Muscle of leg (tissue), 11 donors: ENCODE results near the gene ZBTB20. TPM values are rescaled to one million over a fixed set of nuclear protein-coding genes. Genes with fewer than 3 reads are reported as not detected.

ENCODE experiments used
- DNase-seq: peaks from one replicate; pipeline ENCODE4 v3.0.0; 2013
- H3K27ac ChIP-seq: one replicate; pipeline ENCODE4 v1.5.1; 2013; ENCODE audit warnings: mild to moderate bottlenecking, low read length, control low read depth
- H3K27me3 ChIP-seq: one replicate; pipeline ENCODE4 v1.6.1; 2013; ENCODE audit warnings: low read length; ENCODE audit not compliant: control insufficient read depth, insufficient read depth
- H3K36me3 ChIP-seq: one replicate; pipeline ENCODE4 v1.6.1; 2013; ENCODE audit warnings: low read length; ENCODE audit not compliant: control insufficient read depth, insufficient read depth
- H3K4me1 ChIP-seq: one replicate; pipeline ENCODE4 v1.6.1; 2013; ENCODE audit warnings: low read length; ENCODE audit not compliant: control insufficient read depth, insufficient read depth
- H3K4me3 ChIP-seq: one replicate; pipeline ENCODE4 v1.5.1; 2013; ENCODE audit warnings: low read length, control low read depth
- H3K9me3 ChIP-seq: replicated peaks from 2 replicates; pipeline ENCODE4 v1.6.1; 2013; ENCODE audit warnings: low read depth, low read length; ENCODE audit not compliant: control insufficient read depth
- WGBS: methylation state at CpG from one replicate; pipeline ENCODE4 v1.1.5; 2013; ENCODE audit warnings: missing lambda C conversion rate; ENCODE audit not compliant: insufficient coverage; 5-methylcytosine and 5-hydroxymethylcytosine counted together
- polyA plus RNA-seq, 8 donors: library from polyadenylated mRNA; unstranded; fragments of 120-200 nt; gene quantifications; one replicate each; pipeline versions ENCODE4 v1.2.1 to v1.2.3, GENCODE V29; 2013; ENCODE audit warnings: inconsistent platforms in 1 of 8, low replicate concordance in 1 of 8; ENCODE audit not compliant: insufficient read length in 8 of 8, insufficient read depth in 1 of 8
- total RNA-seq: library from RNA; stranded (reverse); fragments of 120-200 nt; gene quantifications from one replicate; pipeline ENCODE4 v1.2.4, GENCODE V29; 2013

ZBTB20 gene
- total and polyA plus RNA-seq, 9 donors = 1.0 to 16.6 (median 2.8) TPM

- H3K27me3 ChIP-seq = no peaks in the 10 kb centered on the region
- H3K4me3 ChIP-seq = no peak overlapping the region
- WGBS = no CpG with 5 or more reads among the region's 3 CpGs
- no peaks in the 10 kb centered on the region for H3K9me3 ChIP-seq
- no peak for DNase-seq
- no peak overlapping the region for H3K27ac ChIP-seq
- H3K4me1 ChIP-seq = no peaks in the 10 kb centered on the region
- H3K36me3 ChIP-seq = no peaks in the 10 kb centered on the region
Measured at GRCh38 chr3:114666623-114667022, 480.5 kb downstream of the ZBTB20 start.

- H3K4me1 ChIP-seq = peaks cover 4% of the 10 kb centered on the region
- no peak for DNase-seq
- no peaks in the 10 kb centered on the region for H3K27me3 ChIP-seq
- no peak overlapping the region for H3K27ac ChIP-seq
- no peak overlapping the region for H3K4me3 ChIP-seq
- no peaks in the 10 kb centered on the region for H3K9me3 ChIP-seq
- no peaks in the 10 kb centered on the region for H3K36me3 ChIP-seq
Measured at GRCh38 chr3:114664006-114664405, 483.1 kb downstream of the ZBTB20 start.

- Histone ChIP-seq H3K4me1 (peaks cover 4% of the 10 kb centered on the region), H3K4me3 (no peak overlapping the region), H3K27ac (peak overlapping the region; percentile 8), H3K9me3 (no peaks in the 10 kb centered on the region), H3K36me3 (no peaks in the 10 kb centered on the region), H3K27me3 (no peaks in the 10 kb centered on the region)
- no peak for DNase-seq
- WGBS = 83% methylated on average over 1 of the region's 1 CpG
Measured at GRCh38 chr3:114660808-114661207, 486.3 kb downstream of the ZBTB20 start.

GRCh38 chr3:114660124-114660523 is 487.0 kb downstream of the ZBTB20 start:
- H3K27ac ChIP-seq = peak overlapping the region; percentile 8
- 20% methylated on average over 1 of the region's 6 CpGs for WGBS
- H3K4me1 ChIP-seq = peaks cover 4% of the 10 kb centered on the region

GRCh38 chr3:114659109-114660061 is 487.7 kb downstream of the ZBTB20 start:
- no peaks in the 10 kb centered on the region for H3K27me3 ChIP-seq
- 57% methylated on average over 2 of the region's 5 CpGs for WGBS
- DNase-seq = peak; percentile 41
- H3K4me1 ChIP-seq = peaks cover 4% of the 10 kb centered on the region
- no peaks in the 10 kb centered on the region for H3K36me3 ChIP-seq
- no peak overlapping the region for H3K27ac ChIP-seq
- H3K9me3 ChIP-seq = no peaks in the 10 kb centered on the region
- H3K4me3 ChIP-seq = no peak overlapping the region

More at GRCh38 chr3:114660124-114660523, 487.0 kb downstream of the ZBTB20 start:
- Histone ChIP-seq H3K27me3 (no peaks in the 10 kb centered on the region), H3K4me3 (no peak overlapping the region), H3K9me3 (no peaks in the 10 kb centered on the region), H3K36me3 (no peaks in the 10 kb centered on the region)
- DNase-seq = peak; percentile 97

- H3K4me3 ChIP-seq = no peak overlapping the region
- no peaks in the 10 kb centered on the region for H3K36me3 ChIP-seq
- H3K27ac ChIP-seq = no peak overlapping the region
- no peaks in the 10 kb centered on the region for H3K9me3 ChIP-seq
- H3K27me3 ChIP-seq = no peaks in the 10 kb centered on the region
- H3K4me1 ChIP-seq = no peaks in the 10 kb centered on the region
- DNase-seq = no peak
- no CpG with 5 or more reads among the region's 4 CpGs for WGBS
Measured at GRCh38 chr3:114651555-114651954, 495.5 kb downstream of the ZBTB20 start.

- no peaks in the 10 kb centered on the region for H3K4me1 ChIP-seq
- no peaks in the 10 kb centered on the region for H3K36me3 ChIP-seq
- H3K4me3 ChIP-seq = no peak overlapping the region
- no peaks in the 10 kb centered on the region for H3K27me3 ChIP-seq
- H3K9me3 ChIP-seq = no peaks in the 10 kb centered on the region
- no peak for DNase-seq
- H3K27ac ChIP-seq = no peak overlapping the region
- WGBS = no CpG with 5 or more reads among the region's 3 CpGs
Measured at GRCh38 chr3:114650808-114651207, 496.3 kb downstream of the ZBTB20 start.

- no peak for DNase-seq
- no peaks in the 10 kb centered on the region for H3K27me3 ChIP-seq
- H3K4me3 ChIP-seq = no peak overlapping the region
- H3K27ac ChIP-seq = no peak overlapping the region
- no peaks in the 10 kb centered on the region for H3K9me3 ChIP-seq
- H3K36me3 ChIP-seq = no peaks in the 10 kb centered on the region
- no peaks in the 10 kb centered on the region for H3K4me1 ChIP-seq
Measured at GRCh38 chr3:114649331-114649730, 497.8 kb downstream of the ZBTB20 start.

- H3K27ac ChIP-seq = no peak overlapping the region
- no peaks in the 10 kb centered on the region for H3K9me3 ChIP-seq
- WGBS = no CpG with 5 or more reads among the region's 2 CpGs
- H3K36me3 ChIP-seq = no peaks in the 10 kb centered on the region
- no peak overlapping the region for H3K4me3 ChIP-seq
- H3K4me1 ChIP-seq = no peaks in the 10 kb centered on the region
- DNase-seq = no peak
- no peaks in the 10 kb centered on the region for H3K27me3 ChIP-seq
Measured at GRCh38 chr3:114646526-114646925, 500.6 kb downstream of the ZBTB20 start.

GRCh38 chr3:114645392-114645791 is 501.7 kb downstream of the ZBTB20 start:
- Histone ChIP-seq H3K9me3 (no peaks in the 10 kb centered on the region), H3K36me3 (no peaks in the 10 kb centered on the region), H3K4me1 (no peaks in the 10 kb centered on the region), H3K4me3 (no peak overlapping the region), H3K27ac (no peak overlapping the region), H3K27me3 (no peaks in the 10 kb centered on the region)
- no peak for DNase-seq
- no CpG with 5 or more reads among the region's 1 CpG for WGBS
